Tibial nerve (tissue), 4 donors: ENCODE data around the gene UPF3A. TPM values are rescaled to one million over a fixed set of nuclear protein-coding genes. Genes with fewer than 3 reads are reported as not detected.
"Not testable (repeated sequence)": the region's sequence is repeated elsewhere in the genome, so short reads cannot be mapped to it uniquely, and the experiment has no call there.

Source experiments
- DNase-seq, 2 donors: peaks; one replicate each; pipeline ENCODE4 v3.0.0-alpha.2; 2019; ENCODE audit warnings: low spot score in 2 of 2
- H3K27ac ChIP-seq, 4 donors: fragments of 200-600 bp; sonication (generic) in 3 of 4; one replicate each; pipeline ENCODE4 v1.5.1; 2017 to 2019; ENCODE audit warnings: mild to moderate bottlenecking in 1 of 4
- H3K27me3 ChIP-seq, 2 donors: fragments of 200-600 bp; sonication (generic) in 1 of 2; one replicate each; pipeline versions ENCODE4 v1.5.1 to v1.6.0; 2017 to 2019
- H3K36me3 ChIP-seq, 3 donors: fragments of 200-600 bp; sonication (generic); one replicate each; pipeline ENCODE4 v1.5.1; 2018 to 2019
- H3K4me1 ChIP-seq, 4 donors: fragments of 200-600 bp; sonication (generic) in 3 of 4; one replicate each; pipeline ENCODE4 v1.5.1; 2017 to 2019
- H3K4me3 ChIP-seq, 4 donors: fragments of 200-600 bp; sonication (generic) in 3 of 4; one replicate each; pipeline ENCODE4 v1.5.1; 2017 to 2019; ENCODE audit warnings: mild to moderate bottlenecking in 1 of 4, moderate library complexity in 1 of 4
- H3K9me3 ChIP-seq, 4 donors: fragments of 200-600 bp; sonication (generic) in 3 of 4; one replicate each; pipeline ENCODE4 v1.5.1; 2017 to 2019
- EP300 ChIP-seq, 2 donors: sonication (generic); formaldehyde crosslinking; IDR thresholded peaks; one replicate each; pipeline ENCODE4 v1.6.1; 2017; ENCODE audit warnings: antibody characterized with exemption in 2 of 2, mild to moderate bottlenecking in 1 of 2
- POLR2A ChIP-seq, 2 donors: fragments of 450-650 bp; IDR thresholded peaks; one replicate each; pipeline ENCODE4 v1.6.1; 2017; ENCODE audit warnings: antibody characterized with exemption in 2 of 2, mild to moderate bottlenecking in 2 of 2, moderate library complexity in 2 of 2
- WGBS, 2 donors: methylation state at CpG; one replicate each; pipeline ENCODE4 v1.1.5; 2018; 5-methylcytosine and 5-hydroxymethylcytosine counted together
- total RNA-seq, 4 donors: library from RNA; depleted of rRNA; stranded (reverse); fragments of >200 nt; gene quantifications; one replicate each; pipeline ENCODE4 v1.1.0, GENCODE V29; 2016
- TF ChIP-seq, protein P1 (sequence below), 5 experiments: fragments of 200-600 bp in 3 of 5; fragments of 450-650 bp in 2 of 5; sonication (generic) in 3 of 5; IDR thresholded peaks; one replicate each; pipeline ENCODE4 v1.5.1; 2016 to 2019; ENCODE audit warnings: antibody characterized with exemption in 5 of 5, mild to moderate bottlenecking in 3 of 5, moderate library complexity in 2 of 5

UPF3A gene
- total RNA-seq, 4 donors from 2014 or later, result 62.7 to 89.2 (median 80.2) TPM

DNA sequence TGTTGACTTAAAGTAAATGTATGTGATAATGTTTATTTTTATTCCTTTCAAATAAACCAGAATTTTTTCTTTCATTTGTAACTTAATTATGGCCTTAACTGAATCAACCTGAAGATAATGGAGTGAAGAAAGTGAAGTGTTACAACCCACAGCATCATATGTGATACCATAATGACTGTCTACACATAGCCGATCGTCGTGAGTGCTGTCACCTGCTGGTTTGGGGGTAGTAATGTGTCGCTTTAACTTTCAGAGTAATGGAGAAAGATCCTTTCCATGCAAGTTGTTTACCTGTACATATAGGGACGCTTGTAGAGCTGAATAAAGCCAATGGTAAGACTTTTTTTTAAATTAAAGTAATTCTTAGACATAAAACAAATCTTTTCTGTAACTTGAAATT lies 36.8 kb upstream of the UPF3A start:
- TF ChIP-seq, protein P1, sequence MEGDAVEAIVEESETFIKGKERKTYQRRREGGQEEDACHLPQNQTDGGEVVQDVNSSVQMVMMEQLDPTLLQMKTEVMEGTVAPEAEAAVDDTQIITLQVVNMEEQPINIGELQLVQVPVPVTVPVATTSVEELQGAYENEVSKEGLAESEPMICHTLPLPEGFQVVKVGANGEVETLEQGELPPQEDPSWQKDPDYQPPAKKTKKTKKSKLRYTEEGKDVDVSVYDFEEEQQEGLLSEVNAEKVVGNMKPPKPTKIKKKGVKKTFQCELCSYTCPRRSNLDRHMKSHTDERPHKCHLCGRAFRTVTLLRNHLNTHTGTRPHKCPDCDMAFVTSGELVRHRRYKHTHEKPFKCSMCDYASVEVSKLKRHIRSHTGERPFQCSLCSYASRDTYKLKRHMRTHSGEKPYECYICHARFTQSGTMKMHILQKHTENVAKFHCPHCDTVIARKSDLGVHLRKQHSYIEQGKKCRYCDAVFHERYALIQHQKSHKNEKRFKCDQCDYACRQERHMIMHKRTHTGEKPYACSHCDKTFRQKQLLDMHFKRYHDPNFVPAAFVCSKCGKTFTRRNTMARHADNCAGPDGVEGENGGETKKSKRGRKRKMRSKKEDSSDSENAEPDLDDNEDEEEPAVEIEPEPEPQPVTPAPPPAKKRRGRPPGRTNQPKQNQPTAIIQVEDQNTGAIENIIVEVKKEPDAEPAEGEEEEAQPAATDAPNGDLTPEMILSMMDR (IDR thresholded peaks at IDR 0.05), result no peak
- TF ChIP-seq EP300 (IDR thresholded peaks at IDR 0.05) (no peak), POLR2A (IDR thresholded peaks at IDR 0.05) (no peak)
- 81 to 84% methylated on average over 5 of the region's 5 CpGs for WGBS, 2 donors
- Histone ChIP-seq H3K27me3 (no peaks in the 10 kb centered on the region), H3K4me1 (no peaks in the 10 kb centered on the region), H3K36me3 (peaks cover 0 to 99% (median 24%) of the 10 kb centered on the region in 3 donors), H3K4me3 (no peak overlapping the region), H3K9me3 (no peaks in the 10 kb centered on the region), H3K27ac (no peak overlapping the region)
- DNase-seq, result no peak

DNA sequence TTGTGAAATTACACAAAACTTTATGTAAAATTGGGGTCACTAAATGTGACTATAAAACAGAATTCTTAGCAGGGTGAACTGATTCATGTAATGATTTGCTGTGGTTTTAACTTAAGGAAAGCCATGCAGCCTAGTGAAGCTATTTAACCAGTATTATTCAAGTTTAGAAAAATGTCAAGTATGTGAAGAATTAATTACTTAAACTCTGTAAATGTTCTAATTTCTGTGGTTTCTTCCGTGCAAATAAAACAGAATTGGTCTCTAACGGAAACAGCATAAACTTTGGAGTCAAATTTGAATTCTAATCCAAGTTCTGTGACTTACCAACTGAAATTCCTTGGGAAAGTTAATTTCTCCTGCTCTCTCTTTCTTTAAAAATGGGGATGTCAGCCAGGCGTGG lies 33.4 kb upstream of the UPF3A start:
- H3K36me3 ChIP-seq, result peaks cover 3 to 99% (median 27%) of the 10 kb centered on the region in 3 donors
- DNase-seq, result no peak
- H3K4me3 ChIP-seq, result no peak overlapping the region
- WGBS, 2 donors, result 56 to 70% methylated on average over 3 of the region's 3 CpGs
- no peaks in the 10 kb centered on the region for H3K9me3 ChIP-seq
- H3K27me3 ChIP-seq, result no peaks in the 10 kb centered on the region
- no peak overlapping the region for H3K27ac ChIP-seq
- H3K4me1 ChIP-seq, result no peaks in the 10 kb centered on the region
- TF ChIP-seq, protein P1 (IDR thresholded peaks at IDR 0.05), result no peak
- TF ChIP-seq POLR2A (IDR thresholded peaks at IDR 0.05) (no peak), EP300 (IDR thresholded peaks at IDR 0.05) (no peak)

DNA sequence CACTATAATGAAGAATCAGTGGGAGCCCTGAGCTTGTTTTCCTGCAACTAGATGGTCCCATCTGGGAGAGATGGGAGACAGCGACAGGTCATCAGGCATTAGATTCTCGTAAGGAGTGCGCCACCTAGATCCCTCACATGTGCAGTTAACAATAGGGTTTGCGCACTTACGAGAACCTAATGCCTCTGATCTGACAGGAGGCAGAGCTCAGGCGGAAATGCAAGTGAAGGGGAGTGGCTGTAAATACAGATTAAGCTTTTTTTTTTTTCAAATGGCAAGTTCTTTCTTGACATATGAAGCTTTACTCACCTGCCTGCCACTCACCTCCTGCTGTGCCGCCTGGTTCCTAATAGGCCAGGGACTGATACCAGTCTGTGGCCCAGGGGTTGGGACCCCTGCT lies 32.3 kb upstream of the UPF3A start:
- Histone ChIP-seq H3K36me3 (peaks cover 3 to 98% (median 24%) of the 10 kb centered on the region in 3 donors), H3K4me1 (no peaks in the 10 kb centered on the region), H3K4me3 (no peak overlapping the region), H3K27ac (no peak overlapping the region), H3K9me3 (no peaks in the 10 kb centered on the region), H3K27me3 (no peaks in the 10 kb centered on the region)
- TF ChIP-seq POLR2A (IDR thresholded peaks at IDR 0.05), result no peak
- TF ChIP-seq, protein P1 (IDR thresholded peaks at IDR 0.05), result no peak
- WGBS, 2 donors, result 92 to 93% methylated on average over 7 of the region's 7 CpGs
- no peak for DNase-seq

DNA sequence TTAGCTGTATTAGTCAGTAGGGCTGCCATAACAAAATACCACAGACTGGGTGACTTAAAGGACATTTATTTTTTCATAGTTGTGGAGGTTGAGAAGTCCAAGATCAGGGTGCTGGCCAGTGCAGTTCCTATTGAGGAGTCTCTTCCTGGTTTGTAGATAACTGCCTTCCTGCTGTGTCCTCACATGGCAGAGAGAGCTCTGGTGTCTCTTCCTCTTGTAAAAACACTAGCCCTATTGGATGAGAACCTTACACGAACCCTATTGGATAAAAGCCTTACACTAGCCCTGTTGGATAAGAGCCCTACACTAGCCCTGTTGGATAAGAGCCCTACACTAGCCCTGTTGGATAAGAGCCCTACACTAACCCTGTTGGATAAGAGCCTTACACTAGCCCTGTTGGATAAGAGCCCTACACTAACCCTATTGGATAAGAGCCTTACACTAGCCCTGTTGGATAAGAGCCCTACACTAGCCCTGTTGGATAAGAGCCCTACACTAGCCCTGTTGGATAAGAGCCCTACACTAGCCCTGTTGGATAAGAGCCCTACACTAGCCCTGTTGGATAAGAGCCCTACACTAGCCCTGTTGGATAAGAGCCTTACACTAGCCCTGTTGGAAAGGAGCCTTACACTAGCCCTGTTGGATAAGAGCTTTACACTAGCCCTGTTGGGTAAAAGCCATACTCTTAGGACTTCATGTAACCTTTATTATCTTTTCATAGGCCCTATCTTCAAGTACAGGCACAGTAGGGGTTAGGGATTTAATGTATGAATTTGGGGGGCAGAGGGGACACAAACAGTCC lies 29.6 kb upstream of the UPF3A start:
- H3K4me3 ChIP-seq, H3K27ac ChIP-seq, DNase-seq, H3K27me3 ChIP-seq, H3K4me1 ChIP-seq, H3K9me3 ChIP-seq: not testable (repeated sequence)
- H3K36me3 ChIP-seq, result peaks cover 3 to 95% (median 26%) of the 10 kb centered on the region in 3 donors
- WGBS, 2 donors, result 87 to 95% methylated on average over 1 of the region's 1 CpG

DNA sequence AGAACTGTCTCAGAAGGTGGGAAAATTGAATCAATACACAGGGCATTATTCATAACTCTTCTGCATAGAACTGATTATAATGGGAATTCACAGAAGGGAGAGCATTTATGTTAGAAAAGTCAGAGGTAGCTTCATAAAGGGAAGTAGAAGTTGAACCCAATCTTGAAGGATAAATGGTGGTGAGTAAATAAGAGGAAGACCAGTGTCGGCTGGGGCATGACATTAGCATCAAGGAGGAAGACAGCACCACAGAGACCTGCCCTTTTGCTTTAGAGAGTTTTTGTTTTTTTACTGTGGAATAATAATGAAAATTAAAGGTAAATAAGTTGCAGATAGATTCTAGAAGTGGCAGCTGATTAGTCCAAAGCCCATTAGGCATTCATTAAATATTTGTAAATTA lies 24.9 kb upstream of the UPF3A start:
- H3K4me1 ChIP-seq, result no peaks in the 10 kb centered on the region
- DNase-seq, result no peak
- H3K4me3 ChIP-seq, result no peak overlapping the region
- no peak overlapping the region for H3K27ac ChIP-seq
- WGBS, 2 donors, result 68 to 85% methylated on average over 1 of the region's 1 CpG
- H3K9me3 ChIP-seq, result no peaks in the 10 kb centered on the region
- TF ChIP-seq, protein P1 (IDR thresholded peaks at IDR 0.05), result no peak
- TF ChIP-seq POLR2A (IDR thresholded peaks at IDR 0.05) (no peak), EP300 (IDR thresholded peaks at IDR 0.05) (no peak)
- peaks cover 3 to 95% (median 36%) of the 10 kb centered on the region in 3 donors for H3K36me3 ChIP-seq
- no peaks in the 10 kb centered on the region for H3K27me3 ChIP-seq
